MM.1S (cell line): ENCODE measurements around the gene NPC1.

Experiments used
- CTCF ChIP-seq: fragments of 300-600 bp; sonication (generic); IDR thresholded peaks from 2 replicates; pipeline ENCODE4 v1.5.1; 2016; ENCODE audit warnings: antibody characterized with exemption, low read length, mixed read lengths
- EZH2 ChIP-seq: fragments of 300-600 bp; sonication (generic); optimal IDR thresholded peaks from 2 replicates; pipeline ENCODE3; 2017; ENCODE audit warnings: low read depth, mild to moderate bottlenecking, antibody characterized with exemption, low read length, mixed read lengths
- EZH2phosphoT487 ChIP-seq: fragments of 300-600 bp; sonication (generic); IDR thresholded peaks from 2 replicates; pipeline ENCODE4 v1.6.1; 2018; ENCODE audit warnings: antibody characterized with exemption, low read length

- TF ChIP-seq EZH2phosphoT487 (no peak), CTCF (no peak), EZH2 (no peak)
Observed at GRCh38 chr18:23599809-23600208, 13.5 kb upstream of the NPC1 start.
